Activated CD8-positive, alpha-beta T cell treated with anti-CD3 and anti-CD28 coated beads, Interleukin-2, amount 10 ng/mL, durations not matched to agents 7 days and 5 days (primary cell): ENCODE measurements around the gene BACH2. TPM values are rescaled to one million over a fixed set of nuclear protein-coding genes. Genes with fewer than 3 reads are reported as not detected.
"Not testable (repeated sequence)": the region's sequence is repeated elsewhere in the genome, so short reads cannot be mapped to it uniquely, and the experiment has no call there.

ENCODE experiments used
- ATAC-seq: fragments of 150-1000 bp; cut with Tn5 transposase; one replicate; pipeline ENCODE4 v1.10.0; 2021; ENCODE audit warnings: moderate library complexity
- CTCF ChIA-PET: fragments of 350-600 bp; sonication (Branson Sonifier 250); formaldehyde crosslinking; loops from one replicate; lab custom pipeline; 2021; ENCODE audit warnings: antibody characterized with exemption; lab: Charles Lee
- POLR2A ChIA-PET: fragments of 350-600 bp; sonication (Branson Sonifier 250); formaldehyde crosslinking; loops from one replicate; lab custom pipeline; 2021; ENCODE audit warnings: antibody characterized with exemption; lab: Charles Lee
- DNase-seq: peaks from one replicate; pipeline ENCODE4 v3.0.0-alpha.2; 2020
- H3K27ac Mint-ChIP-seq: one replicate; pipeline ENCODE4 v1.8.0; 2021; ENCODE audit warnings: mild to moderate bottlenecking, mixed read lengths
- H3K27me3 Mint-ChIP-seq: one replicate; pipeline ENCODE4 v1.8.0; 2021; ENCODE audit warnings: low read depth, mixed read lengths
- H3K36me3 Mint-ChIP-seq: one replicate; pipeline ENCODE4 v1.8.0; 2021; ENCODE audit warnings: low read depth, mixed read lengths
- H3K4me1 Mint-ChIP-seq: one replicate; pipeline ENCODE4 v1.8.0; 2021; ENCODE audit warnings: low read depth, mixed read lengths
- H3K4me3 Mint-ChIP-seq: one replicate; pipeline ENCODE4 v1.8.0; 2021; ENCODE audit warnings: mild to moderate bottlenecking, mixed read lengths
- H3K9me3 Mint-ChIP-seq: one replicate; pipeline ENCODE4 v1.8.0; 2022; ENCODE audit warnings: mixed read lengths; ENCODE audit not compliant: insufficient read depth
- total RNA-seq, 2 experiments: library from RNA; stranded (reverse); gene quantifications; one replicate each; pipeline ENCODE4 v1.2.3, GENCODE V29; 2021

The BACH2 gene
- total RNA-seq, 2 experiments from 2014 or later, result 61.3 to 70.9 TPM

GRCh38 chr6:90173262-90173925 is 123.2 kb downstream of the BACH2 start:
- peaks cover 82% of the 10 kb centered on the region for H3K4me1 Mint-ChIP-seq
- peaks cover 22% of the 10 kb centered on the region for H3K36me3 Mint-ChIP-seq
- CTCF ChIA-PET, result interaction anchor here (1.0 to 1.3 kb wide), 4 partner anchors 15 to 233 kb away, joined by 3 to 4 read pairs (median 3); no protein-coding TSS in a partner anchor
- H3K27ac Mint-ChIP-seq, result peak overlapping the region; percentile 68
- peak overlapping the region; percentile 48 for H3K4me3 Mint-ChIP-seq
- H3K9me3 Mint-ChIP-seq, result no peaks in the 10 kb centered on the region
- ATAC-seq, result peak; percentile 26
- DNase-seq, result no peak
- H3K27me3 Mint-ChIP-seq, result no peaks in the 10 kb centered on the region
- POLR2A ChIA-PET, result no interaction called here

DNA sequence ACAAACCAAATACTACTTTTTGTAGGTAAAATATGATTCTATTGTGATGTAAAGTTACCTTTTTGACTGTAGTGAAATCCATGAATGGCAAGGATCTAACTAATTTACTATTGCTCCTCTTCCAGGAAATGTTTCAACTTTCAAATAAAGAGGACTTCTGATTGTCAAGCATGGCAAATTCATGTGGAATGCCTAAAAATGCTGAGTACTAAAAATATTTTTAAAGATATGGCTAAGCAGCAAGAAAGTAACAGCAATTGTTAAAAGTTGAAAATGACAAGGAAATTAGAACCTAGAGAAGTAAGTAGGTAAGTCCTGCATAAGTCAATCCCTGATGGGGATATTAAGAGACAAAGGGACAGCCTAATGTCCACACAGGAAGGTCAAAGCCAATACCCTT is 126.0 kb downstream of the BACH2 start:
- peaks cover 64% of the 10 kb centered on the region for H3K4me1 Mint-ChIP-seq
- CTCF ChIA-PET, result no interaction called here
- no peak for DNase-seq
- no peak for ATAC-seq
- POLR2A ChIA-PET, result no interaction called here
- no peak overlapping the region for H3K4me3 Mint-ChIP-seq
- H3K27ac Mint-ChIP-seq, result no peak overlapping the region
- no peaks in the 10 kb centered on the region for H3K27me3 Mint-ChIP-seq
- peaks cover 38% of the 10 kb centered on the region for H3K36me3 Mint-ChIP-seq
- no peaks in the 10 kb centered on the region for H3K9me3 Mint-ChIP-seq

GRCh38 chr6:90169374-90169773 is 127.3 kb downstream of the BACH2 start:
- H3K4me1 Mint-ChIP-seq, result peaks cover 57% of the 10 kb centered on the region
- H3K4me3 Mint-ChIP-seq, result no peak overlapping the region
- no peaks in the 10 kb centered on the region for H3K27me3 Mint-ChIP-seq
- ChIA-PET POLR2A (no interaction called here), CTCF (interaction anchor here (1.2 to 2.1 kb wide), 2 partner anchors 10 to 38 kb away, joined by 3 to 6 read pairs; no protein-coding TSS in a partner anchor)
- ATAC-seq (peak; percentile 35), DNase-seq (no peak)
- H3K36me3 Mint-ChIP-seq, result peaks cover 38% of the 10 kb centered on the region
- no peaks in the 10 kb centered on the region for H3K9me3 Mint-ChIP-seq
- peak overlapping the region; percentile 66 for H3K27ac Mint-ChIP-seq

DNA sequence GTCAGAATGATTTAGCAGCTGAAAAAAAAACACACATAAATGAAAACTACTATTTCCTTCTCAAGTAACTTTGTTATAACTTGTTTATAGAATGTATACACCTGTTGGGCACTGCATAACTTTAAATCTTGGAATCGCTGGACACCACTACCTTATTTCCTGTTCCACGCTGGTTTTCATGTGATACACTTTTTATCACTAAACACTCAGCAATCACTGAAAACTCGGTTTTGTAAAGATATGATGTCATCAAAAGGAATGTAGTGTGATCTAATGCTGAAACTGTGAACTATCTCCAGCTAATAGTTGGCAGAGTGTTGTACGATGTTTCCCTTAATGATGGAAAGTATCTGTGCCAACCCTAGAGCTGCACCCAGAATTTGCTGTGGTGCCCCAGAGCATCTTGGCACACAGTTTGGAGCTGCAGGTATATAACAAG is 127.9 kb downstream of the BACH2 start:
- ATAC-seq, result no peak
- Mint-ChIP-seq H3K4me1 (peaks cover 59% of the 10 kb centered on the region), H3K9me3 (no peaks in the 10 kb centered on the region), H3K36me3 (peaks cover 43% of the 10 kb centered on the region), H3K27ac (no peak overlapping the region), H3K4me3 (no peak overlapping the region), H3K27me3 (no peaks in the 10 kb centered on the region)
- no peak for DNase-seq
- ChIA-PET POLR2A (interaction anchor here (2.0 kb wide), 1 partner anchor 12 kb away, joined by 7 read pairs; no protein-coding TSS in a partner anchor), CTCF (interaction anchor here (0.7 to 2.1 kb wide), 4 partner anchors 9 to 37 kb away, joined by 3 to 6 read pairs (median 3); no protein-coding TSS in a partner anchor)

DNA sequence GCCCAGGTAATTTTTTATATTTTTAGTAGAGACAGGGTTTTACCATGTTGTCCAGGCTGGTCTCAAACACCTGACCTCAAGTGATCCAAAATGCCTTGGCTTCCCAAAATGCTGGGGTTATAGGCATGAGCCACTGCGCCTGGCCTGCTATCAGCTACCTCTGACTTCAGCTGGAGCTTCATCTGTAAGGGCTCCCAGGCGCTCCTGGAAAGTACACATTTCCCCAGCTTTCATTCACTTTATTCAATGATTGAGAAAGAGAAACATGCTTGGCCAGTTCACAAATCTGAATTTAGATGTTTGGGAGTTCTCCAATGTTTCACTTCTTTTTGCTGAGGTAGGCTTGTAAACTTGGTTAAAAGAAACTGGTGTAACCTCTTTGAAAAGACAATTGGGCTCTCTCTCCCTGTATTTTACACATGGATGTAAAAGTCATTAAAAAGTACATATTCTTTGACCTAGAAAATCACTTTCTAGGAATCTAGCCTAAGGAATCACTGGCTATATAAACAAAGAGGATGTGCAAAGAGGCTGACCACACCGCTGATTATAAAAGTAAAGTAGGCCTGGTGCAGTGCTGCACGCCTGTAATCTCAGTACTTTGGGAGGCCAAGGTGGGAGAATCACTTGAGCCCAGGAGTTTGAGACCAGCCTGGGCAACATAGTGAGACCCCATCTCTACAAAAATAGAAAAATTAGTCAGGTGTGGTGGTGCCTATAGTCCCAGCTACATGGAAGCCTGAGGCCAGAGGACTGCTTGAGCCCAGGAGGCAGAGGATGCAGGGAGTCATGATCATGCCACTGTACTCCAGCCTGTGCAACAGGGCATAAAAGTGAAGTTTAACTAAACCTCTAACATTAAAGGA is 128.9 kb downstream of the BACH2 start:
- H3K27ac Mint-ChIP-seq, result no peak overlapping the region
- ATAC-seq, result no peak
- no peaks in the 10 kb centered on the region for H3K27me3 Mint-ChIP-seq
- CTCF ChIA-PET, result interaction anchor here (0.6 to 2.1 kb wide), 6 partner anchors 8 to 192 kb away, joined by 3 to 7 read pairs (median 4); no protein-coding TSS in a partner anchor
- peaks cover 49% of the 10 kb centered on the region for H3K36me3 Mint-ChIP-seq
- POLR2A ChIA-PET, result interaction anchor here (0.8 to 2.0 kb wide), 2 partner anchors 10 to 11 kb away, joined by 3 to 7 read pairs; no protein-coding TSS in a partner anchor
- H3K4me3 Mint-ChIP-seq, result no peak overlapping the region
- DNase-seq, result no peak
- H3K9me3 Mint-ChIP-seq, result no peaks in the 10 kb centered on the region
- peaks cover 57% of the 10 kb centered on the region for H3K4me1 Mint-ChIP-seq

DNA sequence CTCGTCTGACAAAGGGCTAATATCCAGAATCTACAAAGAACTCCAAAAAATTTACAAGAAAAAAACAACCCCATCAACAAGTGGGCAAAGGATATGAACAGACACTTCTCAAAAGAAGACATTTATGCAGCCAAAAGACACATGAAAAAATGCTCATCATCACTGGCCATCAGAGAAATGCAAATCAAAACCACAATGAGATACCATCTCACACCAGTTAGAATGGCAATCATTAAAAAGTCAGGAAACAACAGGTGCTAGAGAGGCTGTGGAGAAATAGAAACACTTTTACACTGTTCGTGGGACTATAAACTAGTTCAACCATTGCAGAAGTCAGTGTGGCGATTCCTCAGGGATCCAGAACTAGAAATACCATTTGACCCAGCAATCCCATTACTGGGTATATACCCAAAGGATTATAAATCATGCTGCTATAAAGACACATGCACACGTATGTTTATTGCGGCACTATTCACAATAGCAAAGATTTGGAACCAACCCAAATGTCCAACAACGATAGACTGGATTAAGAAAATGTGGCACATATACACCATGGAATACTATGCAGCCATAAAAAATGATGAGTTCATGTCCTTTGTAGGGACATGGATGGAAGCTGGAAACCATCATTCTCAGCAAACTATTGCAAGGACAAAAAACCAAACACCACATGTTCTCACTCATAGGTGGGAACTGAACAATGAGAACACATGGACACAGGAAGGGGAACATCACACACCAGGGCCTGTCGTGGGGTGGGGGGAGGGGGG is 130.3 kb downstream of the BACH2 start:
- H3K4me1 Mint-ChIP-seq, result peaks cover 51% of the 10 kb centered on the region
- not testable (repeated sequence) for H3K4me3 Mint-ChIP-seq, H3K9me3 Mint-ChIP-seq, ATAC-seq, H3K27ac Mint-ChIP-seq, H3K27me3 Mint-ChIP-seq, DNase-seq
- POLR2A ChIA-PET, result interaction anchor here (0.6 kb wide), 1 partner anchor 223 kb away, joined by 3 read pairs; no protein-coding TSS in a partner anchor
- CTCF ChIA-PET, result interaction anchor here (1.6 kb wide), 1 partner anchor 12 kb away, joined by 7 read pairs; no protein-coding TSS in a partner anchor
- peaks cover 48% of the 10 kb centered on the region for H3K36me3 Mint-ChIP-seq

DNA sequence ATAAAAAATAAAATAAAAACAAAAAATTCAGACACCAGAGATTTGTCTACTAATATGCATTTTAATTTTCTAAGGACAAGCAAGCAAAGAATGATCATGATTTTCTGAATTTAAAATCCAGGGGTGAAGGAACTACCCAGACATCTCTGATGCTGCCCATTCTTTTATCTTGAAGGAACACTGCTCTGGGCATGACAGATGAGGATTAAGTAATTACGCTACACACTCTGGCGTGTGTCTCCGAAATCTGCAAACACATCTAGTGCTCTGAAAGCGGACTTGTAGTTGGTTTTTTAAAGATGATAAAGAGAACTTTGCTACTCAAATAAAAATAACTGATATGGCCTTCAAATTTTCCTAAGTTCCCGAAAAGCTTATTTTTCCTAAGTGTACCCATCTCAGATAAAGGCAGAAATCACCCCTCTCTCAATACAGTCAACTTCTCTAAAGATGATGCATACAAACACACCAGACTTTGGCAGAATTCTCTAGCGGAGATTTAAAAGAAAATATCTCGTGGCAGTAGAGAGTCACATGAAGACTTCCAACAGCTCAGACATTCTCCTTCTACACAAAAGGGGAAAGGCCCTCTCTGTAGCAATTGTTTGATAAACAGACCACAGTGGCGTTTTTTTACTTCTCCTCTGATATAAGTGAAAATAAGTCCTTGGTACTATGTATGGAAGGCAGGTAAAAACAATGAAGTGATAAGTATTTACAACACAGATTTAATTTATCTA is 133.8 kb downstream of the BACH2 start:
- no peak overlapping the region for H3K4me3 Mint-ChIP-seq
- CTCF ChIA-PET, result interaction anchor here (1.0 to 3.1 kb wide), 3 partner anchors 15 to 53 kb away, joined by 3 to 12 read pairs (median 5); no protein-coding TSS in a partner anchor
- POLR2A ChIA-PET, result interaction anchor here (1.2 kb wide), 1 partner anchor 36 kb away, joined by 4 read pairs; no protein-coding TSS in a partner anchor

DNA sequence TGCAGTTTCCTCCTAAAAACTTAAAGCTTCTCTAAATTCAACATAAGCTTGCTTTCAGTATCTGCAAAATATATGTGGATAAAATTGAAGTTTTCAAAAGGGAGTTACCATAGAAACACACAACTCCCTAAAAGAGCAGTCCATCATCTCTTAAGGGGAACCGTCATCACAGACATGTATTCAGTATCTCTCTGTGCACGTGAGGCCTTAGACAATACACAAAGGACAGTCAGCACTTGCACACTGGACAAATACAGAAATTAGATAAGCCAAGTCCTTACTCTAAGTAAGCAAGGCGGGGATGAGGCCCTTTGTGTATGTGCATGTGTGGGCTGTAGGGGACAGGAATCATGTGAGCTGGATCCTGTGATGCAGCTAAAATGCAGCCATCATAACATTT is 136.6 kb downstream of the BACH2 start:
- H3K27ac Mint-ChIP-seq, result peak overlapping the region; percentile 31
- peaks cover 26% of the 10 kb centered on the region for H3K36me3 Mint-ChIP-seq
- peaks cover 69% of the 10 kb centered on the region for H3K4me1 Mint-ChIP-seq
- ATAC-seq (no peak), DNase-seq (no peak)
- peaks cover 4% of the 10 kb centered on the region for H3K9me3 Mint-ChIP-seq
- no peaks in the 10 kb centered on the region for H3K27me3 Mint-ChIP-seq
- CTCF ChIA-PET, result interaction anchor here (0.6 to 1.6 kb wide), 4 partner anchors 8 to 220 kb away, joined by 3 to 6 read pairs (median 6); no protein-coding TSS in a partner anchor
- H3K4me3 Mint-ChIP-seq, result no peak overlapping the region
- POLR2A ChIA-PET, result no interaction called here

More for the DNA sequence above, 133.8 kb downstream of the BACH2 start:
- peaks cover 34% of the 10 kb centered on the region for H3K36me3 Mint-ChIP-seq
- peak overlapping the region; percentile 2 for H3K27ac Mint-ChIP-seq
- H3K9me3 Mint-ChIP-seq, result peaks cover 2% of the 10 kb centered on the region
- ATAC-seq (no peak), DNase-seq (no peak)
- H3K4me1 Mint-ChIP-seq, result peaks cover 49% of the 10 kb centered on the region
- no peaks in the 10 kb centered on the region for H3K27me3 Mint-ChIP-seq

DNA sequence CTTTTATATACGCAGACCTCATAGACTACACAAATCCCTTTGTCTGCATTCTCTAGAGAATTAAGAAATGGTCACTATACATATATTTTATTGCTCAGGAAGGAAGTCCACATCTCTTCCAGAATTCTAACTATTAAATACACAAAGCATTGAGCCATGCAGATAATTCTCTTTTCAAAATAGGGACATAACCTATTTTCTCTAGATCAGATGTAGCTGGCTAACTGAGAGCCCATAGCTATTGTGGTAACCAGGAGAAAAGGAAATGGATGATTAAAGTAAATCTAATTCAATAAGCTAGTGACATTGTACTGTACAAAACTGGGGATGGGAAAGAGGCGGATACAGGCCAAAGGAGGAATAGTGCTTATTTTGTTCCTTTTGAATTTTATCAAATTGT is 137.2 kb downstream of the BACH2 start:
- CTCF ChIA-PET, result interaction anchor here (0.6 to 1.7 kb wide), 5 partner anchors 9 to 219 kb away, joined by 3 to 6 read pairs (median 6); no protein-coding TSS in a partner anchor
- H3K4me1 Mint-ChIP-seq, result peaks cover 74% of the 10 kb centered on the region

GRCh38 chr6:90158936-90159335 is 137.7 kb downstream of the BACH2 start:
- peaks cover 76% of the 10 kb centered on the region for H3K4me1 Mint-ChIP-seq
- H3K27me3 Mint-ChIP-seq, result no peaks in the 10 kb centered on the region
- H3K9me3 Mint-ChIP-seq, result peaks cover 4% of the 10 kb centered on the region
- H3K36me3 Mint-ChIP-seq, result peaks cover 25% of the 10 kb centered on the region
- DNase-seq, result no peak
- ChIA-PET POLR2A (interaction anchor here (1.0 kb wide), 1 partner anchor 20 kb away, joined by 4 read pairs; no protein-coding TSS in a partner anchor), CTCF (interaction anchor here (1.2 to 3.0 kb wide), 4 partner anchors 9 to 218 kb away, joined by 4 to 15 read pairs (median 10); no protein-coding TSS in a partner anchor)
- H3K4me3 Mint-ChIP-seq, result no peak overlapping the region
- ATAC-seq, result no peak
- peak overlapping the region; percentile 41 for H3K27ac Mint-ChIP-seq

More for the DNA sequence above, 137.2 kb downstream of the BACH2 start:
- POLR2A ChIA-PET, result no interaction called here
- DNase-seq (no peak), ATAC-seq (no peak)
- Mint-ChIP-seq H3K27ac (peak overlapping the region; percentile 7), H3K4me3 (peak overlapping the region; percentile 15), H3K27me3 (no peaks in the 10 kb centered on the region), H3K36me3 (peaks cover 26% of the 10 kb centered on the region), H3K9me3 (peaks cover 4% of the 10 kb centered on the region)
